ENCODE data around the gene GPR68.

The GPR68 gene

DNA sequence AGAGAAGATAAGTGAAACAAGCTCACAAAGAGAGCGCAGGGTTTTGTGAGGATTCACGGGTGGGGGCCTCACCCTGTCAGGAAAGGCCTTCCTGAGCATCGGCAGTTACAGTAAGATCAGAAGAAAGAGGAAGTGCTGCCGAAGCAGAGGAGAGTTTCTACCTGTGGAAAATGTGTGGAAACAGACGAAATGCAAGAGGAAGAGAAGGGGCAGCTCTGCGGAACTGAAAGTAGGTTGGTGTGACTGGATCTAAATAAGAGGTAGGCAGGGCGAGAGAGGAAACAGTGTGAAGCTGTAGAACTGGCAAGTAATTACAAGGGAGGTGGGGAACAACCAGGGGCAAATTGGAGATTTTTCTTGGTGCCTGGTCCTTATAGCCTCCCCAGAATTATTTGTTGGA lies 2.6 kb downstream of the GPR68 start:
- Histone ChIP-seq H3K36me3 (ENCODE audit: control insufficient read depth, insufficient read depth, low read length) (no peaks in the 10 kb centered on the region), H3K9me3 (ENCODE audit: control insufficient read depth, low read length) (no peaks in the 10 kb centered on the region), H3K9ac (no peak overlapping the region), H3K79me2 (no peaks in the 10 kb centered on the region), H3K27ac (no peak overlapping the region), H3K4me1 (no peaks in the 10 kb centered on the region), H3K4me2 (ENCODE audit: low read length) (no peak overlapping the region), H2AFZ (no peak overlapping the region), H3K4me3 (ENCODE audit: low read depth, low read length) (no peak overlapping the region), H3K27me3 (ENCODE audit: control insufficient read depth, insufficient read depth, low read length) (no peaks in the 10 kb centered on the region)
- TF ChIP-seq, protein P1, sequence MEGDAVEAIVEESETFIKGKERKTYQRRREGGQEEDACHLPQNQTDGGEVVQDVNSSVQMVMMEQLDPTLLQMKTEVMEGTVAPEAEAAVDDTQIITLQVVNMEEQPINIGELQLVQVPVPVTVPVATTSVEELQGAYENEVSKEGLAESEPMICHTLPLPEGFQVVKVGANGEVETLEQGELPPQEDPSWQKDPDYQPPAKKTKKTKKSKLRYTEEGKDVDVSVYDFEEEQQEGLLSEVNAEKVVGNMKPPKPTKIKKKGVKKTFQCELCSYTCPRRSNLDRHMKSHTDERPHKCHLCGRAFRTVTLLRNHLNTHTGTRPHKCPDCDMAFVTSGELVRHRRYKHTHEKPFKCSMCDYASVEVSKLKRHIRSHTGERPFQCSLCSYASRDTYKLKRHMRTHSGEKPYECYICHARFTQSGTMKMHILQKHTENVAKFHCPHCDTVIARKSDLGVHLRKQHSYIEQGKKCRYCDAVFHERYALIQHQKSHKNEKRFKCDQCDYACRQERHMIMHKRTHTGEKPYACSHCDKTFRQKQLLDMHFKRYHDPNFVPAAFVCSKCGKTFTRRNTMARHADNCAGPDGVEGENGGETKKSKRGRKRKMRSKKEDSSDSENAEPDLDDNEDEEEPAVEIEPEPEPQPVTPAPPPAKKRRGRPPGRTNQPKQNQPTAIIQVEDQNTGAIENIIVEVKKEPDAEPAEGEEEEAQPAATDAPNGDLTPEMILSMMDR (IDR thresholded peaks at IDR 0.05): no peak

- Histone ChIP-seq H2AFZ (no peak overlapping the region), H3K27ac (no peak overlapping the region), H3K36me3 (ENCODE audit: control insufficient read depth, insufficient read depth, low read length) (no peaks in the 10 kb centered on the region), H3K79me2 (no peaks in the 10 kb centered on the region), H3K9ac (no peak overlapping the region), H3K4me1 (no peaks in the 10 kb centered on the region), H3K9me3 (ENCODE audit: control insufficient read depth, low read length) (no peaks in the 10 kb centered on the region), H3K4me2 (ENCODE audit: low read length) (no peak overlapping the region), H3K4me3 (ENCODE audit: low read depth, low read length) (no peak overlapping the region), H3K27me3 (ENCODE audit: control insufficient read depth, insufficient read depth, low read length) (no peaks in the 10 kb centered on the region)
- TF ChIP-seq, protein P1 (IDR thresholded peaks at IDR 0.05): no peak
These were observed 5.8 kb downstream of the GPR68 start for GRCh38 chr14:91238661-91239060.

- TF ChIP-seq, protein P1 (IDR thresholded peaks at IDR 0.05): no peak
- Histone ChIP-seq H3K27ac (no peak overlapping the region), H2AFZ (no peak overlapping the region), H3K4me2 (ENCODE audit: low read length) (no peak overlapping the region), H3K4me3 (ENCODE audit: low read depth, low read length) (no peak overlapping the region), H3K79me2 (no peaks in the 10 kb centered on the region), H3K4me1 (no peaks in the 10 kb centered on the region), H3K36me3 (ENCODE audit: control insufficient read depth, insufficient read depth, low read length) (no peaks in the 10 kb centered on the region), H3K9me3 (ENCODE audit: control insufficient read depth, low read length) (no peaks in the 10 kb centered on the region), H3K9ac (no peak overlapping the region), H3K27me3 (ENCODE audit: control insufficient read depth, insufficient read depth, low read length) (no peaks in the 10 kb centered on the region)
These were observed 6.4 kb downstream of the GPR68 start for GRCh38 chr14:91238085-91238484.

GRCh38 chr14:91237219-91237618 lies 7.3 kb downstream of the GPR68 start:
- H3K79me2 ChIP-seq: no peaks in the 10 kb centered on the region
- H2AFZ ChIP-seq: no peak overlapping the region
- no peak overlapping the region for H3K4me2 ChIP-seq (ENCODE audit: low read length)
- H3K9me3 ChIP-seq (ENCODE audit: control insufficient read depth, low read length): no peaks in the 10 kb centered on the region
- no peaks in the 10 kb centered on the region for H3K27me3 ChIP-seq (ENCODE audit: control insufficient read depth, insufficient read depth, low read length)
- H3K27ac ChIP-seq: no peak overlapping the region
- no peaks in the 10 kb centered on the region for H3K36me3 ChIP-seq (ENCODE audit: control insufficient read depth, insufficient read depth, low read length)
- H3K4me3 ChIP-seq (ENCODE audit: low read depth, low read length): no peak overlapping the region
- no peak overlapping the region for H3K9ac ChIP-seq
- no peaks in the 10 kb centered on the region for H3K4me1 ChIP-seq
- TF ChIP-seq, protein P1 (IDR thresholded peaks at IDR 0.05): no peak

- no peaks in the 10 kb centered on the region for H3K9me3 ChIP-seq (ENCODE audit: control insufficient read depth, low read length)
- H3K79me2 ChIP-seq: no peaks in the 10 kb centered on the region
- H3K4me1 ChIP-seq: no peaks in the 10 kb centered on the region
- no peak overlapping the region for H3K4me3 ChIP-seq (ENCODE audit: low read depth, low read length)
- H3K27ac ChIP-seq: no peak overlapping the region
- H3K4me2 ChIP-seq (ENCODE audit: low read length): no peak overlapping the region
- no peak overlapping the region for H2AFZ ChIP-seq
- no peak overlapping the region for H3K9ac ChIP-seq
- H3K27me3 ChIP-seq (ENCODE audit: control insufficient read depth, insufficient read depth, low read length): no peaks in the 10 kb centered on the region
- no peaks in the 10 kb centered on the region for H3K36me3 ChIP-seq (ENCODE audit: control insufficient read depth, insufficient read depth, low read length)
- TF ChIP-seq, protein P1 (IDR thresholded peaks at IDR 0.05): no peak
These were observed 8.7 kb downstream of the GPR68 start for GRCh38 chr14:91235841-91236240.

All from parathyroid adenoma (tissue), 2 donors.